Tibial artery (tissue), 4 donors: ENCODE data around the gene TBCD.

Experiments
- DNase-seq, 2 donors: peaks; one replicate each; pipeline ENCODE4 v3.0.0-alpha.2; 2019
- H3K27ac ChIP-seq, 2 donors: fragments of 200-600 bp; sonication (generic) in 1 of 2; 1 replicate in 1 of 2; 2 replicates in 1 of 2; pipeline ENCODE4 v1.5.1; 2018 to 2019; ENCODE audit warnings: mild to moderate bottlenecking in 1 of 2
- H3K27me3 ChIP-seq, 2 donors: fragments of 200-600 bp; sonication (generic) in 1 of 2; one replicate each; pipeline versions ENCODE4 v1.5.1 to v1.6.0; 2016 to 2019
- H3K36me3 ChIP-seq, 3 donors: fragments of 200-600 bp; sonication (generic) in 2 of 3; one replicate each; pipeline ENCODE4 v1.5.1; 2016 to 2019; ENCODE audit warnings: mild to moderate bottlenecking in 2 of 3
- H3K4me1 ChIP-seq, 4 donors: fragments of 200-600 bp; sonication (generic) in 2 of 4; 1 replicate in 3 of 4; 2 replicates in 1 of 4; pipeline ENCODE4 v1.5.1; 2016 to 2019
- H3K4me3 ChIP-seq, 2 donors: fragments of 200-600 bp; sonication (generic) in 1 of 2; 1 replicate in 1 of 2; 2 replicates in 1 of 2; pipeline ENCODE4 v1.5.1; 2018 to 2019; ENCODE audit warnings: mild to moderate bottlenecking in 2 of 2
- H3K9me3 ChIP-seq, 3 donors: fragments of 200-600 bp; sonication (generic) in 1 of 3; one replicate each; pipeline ENCODE4 v1.5.1; 2016 to 2019
- intact Hi-C: fragments of 100-400 bp; cut with DNase I; formaldehyde crosslinking; loops from one replicate; pipeline ENCODE4 v1.15.0; 2023; ENCODE audit warnings: low total_unique reads
- TF ChIP-seq, protein P1 (sequence below), 2 experiments: fragments of 200-600 bp in 1 of 2; fragments of 450-650 bp in 1 of 2; IDR thresholded peaks; one replicate each; pipeline ENCODE4 v1.5.1; 2017 to 2019; ENCODE audit warnings: antibody characterized with exemption in 2 of 2, mild to moderate bottlenecking in 1 of 2, moderate library complexity in 1 of 2

The TBCD gene

DNA sequence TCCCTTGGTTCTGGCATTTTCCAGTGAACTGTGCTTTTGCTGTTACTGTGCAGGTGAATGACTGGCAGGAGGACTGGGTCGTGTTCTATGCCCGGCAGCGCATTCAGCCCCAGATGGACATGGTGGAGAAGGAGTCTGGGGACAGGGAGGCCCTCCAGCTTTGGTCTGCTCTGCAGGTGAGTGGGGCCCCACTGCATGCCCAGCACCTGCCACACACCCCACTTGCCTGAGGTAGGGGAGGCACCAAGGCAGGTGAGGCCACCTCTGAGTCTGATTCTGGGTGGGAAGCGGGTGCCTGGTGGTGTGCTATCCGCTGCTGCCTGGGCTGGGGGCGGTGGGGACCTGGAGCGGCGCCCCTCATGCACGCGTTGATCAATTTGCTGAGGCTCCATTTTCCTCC is 25.4 kb upstream of the TBCD start:
- no peak overlapping the region for H3K4me3 ChIP-seq
- no peak overlapping the region for H3K27ac ChIP-seq
- H3K9me3 ChIP-seq, result no peaks in the 10 kb centered on the region
- DNase-seq, result no peak
- H3K4me1 ChIP-seq, result no peaks in the 10 kb centered on the region
- TF ChIP-seq, protein P1, sequence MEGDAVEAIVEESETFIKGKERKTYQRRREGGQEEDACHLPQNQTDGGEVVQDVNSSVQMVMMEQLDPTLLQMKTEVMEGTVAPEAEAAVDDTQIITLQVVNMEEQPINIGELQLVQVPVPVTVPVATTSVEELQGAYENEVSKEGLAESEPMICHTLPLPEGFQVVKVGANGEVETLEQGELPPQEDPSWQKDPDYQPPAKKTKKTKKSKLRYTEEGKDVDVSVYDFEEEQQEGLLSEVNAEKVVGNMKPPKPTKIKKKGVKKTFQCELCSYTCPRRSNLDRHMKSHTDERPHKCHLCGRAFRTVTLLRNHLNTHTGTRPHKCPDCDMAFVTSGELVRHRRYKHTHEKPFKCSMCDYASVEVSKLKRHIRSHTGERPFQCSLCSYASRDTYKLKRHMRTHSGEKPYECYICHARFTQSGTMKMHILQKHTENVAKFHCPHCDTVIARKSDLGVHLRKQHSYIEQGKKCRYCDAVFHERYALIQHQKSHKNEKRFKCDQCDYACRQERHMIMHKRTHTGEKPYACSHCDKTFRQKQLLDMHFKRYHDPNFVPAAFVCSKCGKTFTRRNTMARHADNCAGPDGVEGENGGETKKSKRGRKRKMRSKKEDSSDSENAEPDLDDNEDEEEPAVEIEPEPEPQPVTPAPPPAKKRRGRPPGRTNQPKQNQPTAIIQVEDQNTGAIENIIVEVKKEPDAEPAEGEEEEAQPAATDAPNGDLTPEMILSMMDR (IDR thresholded peaks at IDR 0.05), result no peak
- H3K36me3 ChIP-seq, result peaks cover 18 to 87% (median 50%) of the 10 kb centered on the region in 3 donors
- intact Hi-C loops, result no loop called here
- H3K27me3 ChIP-seq, result no peaks in the 10 kb centered on the region

DNA sequence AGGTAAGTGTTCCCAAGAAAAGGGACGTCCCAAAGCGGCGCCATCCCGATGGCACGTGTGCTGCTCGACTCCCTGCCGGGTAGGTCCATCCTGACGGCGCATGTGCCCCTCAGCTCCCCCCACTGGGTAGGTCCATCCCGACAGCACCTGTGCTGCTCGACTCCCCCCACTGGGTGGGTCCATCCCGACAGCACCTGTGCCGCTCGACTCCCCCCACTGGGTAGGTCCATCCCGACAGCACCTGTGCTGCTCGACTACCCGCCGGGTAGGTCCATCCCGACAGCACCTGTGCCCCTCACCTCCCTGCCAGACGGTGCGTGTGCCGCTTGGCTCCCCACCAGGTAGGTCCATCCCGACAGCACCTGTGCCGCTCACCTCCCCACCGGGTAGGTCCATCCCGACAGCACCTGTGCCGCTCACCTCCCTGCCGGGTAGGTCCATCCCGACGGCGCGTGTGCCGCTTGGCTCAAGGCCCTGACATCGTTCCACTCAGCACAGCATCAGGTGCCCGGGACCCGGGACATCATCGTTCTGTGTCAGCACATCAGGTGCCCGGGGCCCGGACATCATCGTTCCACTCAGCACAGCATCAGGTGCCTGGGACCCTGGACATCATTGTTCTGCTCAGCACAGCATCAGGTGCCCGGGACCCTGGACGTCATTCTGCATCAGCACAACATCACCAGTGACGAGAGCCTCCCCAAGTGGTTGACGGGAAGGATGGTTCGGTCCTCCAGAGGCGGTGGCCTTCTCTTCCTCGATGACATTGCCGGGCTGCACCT is 22.2 kb upstream of the TBCD start:
- intact Hi-C loops, result no loop called here

DNA sequence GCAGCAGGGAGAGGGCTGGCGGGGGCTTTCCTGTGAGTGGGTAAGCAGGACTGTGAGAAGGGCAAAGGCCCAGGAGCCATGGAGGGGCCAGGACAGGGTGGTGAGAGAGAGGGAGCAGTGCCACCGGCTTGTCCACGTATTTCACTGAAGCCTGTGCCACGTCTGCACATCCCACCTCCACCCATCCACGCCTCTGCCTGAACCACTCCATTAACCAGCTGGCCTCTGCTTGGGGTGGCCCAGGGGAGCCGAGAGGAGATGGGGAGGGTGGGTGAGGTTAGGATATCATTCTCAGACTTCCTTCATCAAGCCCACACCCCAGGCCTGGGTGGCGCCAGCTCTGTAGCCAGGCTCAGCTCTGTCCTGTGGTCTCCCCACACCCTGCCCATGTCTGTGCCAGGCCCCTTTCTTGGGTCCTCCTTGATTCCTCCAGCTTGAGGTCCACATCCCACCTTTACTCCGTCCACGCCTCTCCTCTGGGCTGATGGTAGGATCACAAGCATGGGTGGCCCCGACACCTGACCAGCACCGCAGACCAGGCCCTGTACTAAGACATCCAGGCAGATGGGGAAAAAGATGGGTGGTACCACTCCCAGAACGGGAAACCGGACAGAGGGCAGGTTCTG is 19.6 kb upstream of the TBCD start:
- no peak for DNase-seq
- H3K27me3 ChIP-seq, result no peaks in the 10 kb centered on the region
- TF ChIP-seq, protein P1 (IDR thresholded peaks at IDR 0.05), result no peak
- intact Hi-C loops, result no loop called here
- H3K9me3 ChIP-seq, result no peaks in the 10 kb centered on the region
- peaks cover 0 to 44% (median 22%) of the 10 kb centered on the region in 3 donors for H3K36me3 ChIP-seq
- no peak overlapping the region for H3K27ac ChIP-seq
- H3K4me1 ChIP-seq, result peaks cover 0 to 20% (median 15%) of the 10 kb centered on the region in 4 donors
- no peak overlapping the region for H3K4me3 ChIP-seq

More for the DNA sequence above, 22.2 kb upstream of the TBCD start:
- DNase-seq, result no peak
- Histone ChIP-seq H3K27ac (no peak overlapping the region), H3K27me3 (no peaks in the 10 kb centered on the region), H3K4me1 (peaks cover 0 to 3% (median 1%) of the 10 kb centered on the region in 4 donors), H3K36me3 (peaks cover 0 to 67% (median 35%) of the 10 kb centered on the region in 3 donors), H3K4me3 (no peak overlapping the region), H3K9me3 (no peaks in the 10 kb centered on the region)
- TF ChIP-seq, protein P1 (IDR thresholded peaks at IDR 0.05), result no peak

DNA sequence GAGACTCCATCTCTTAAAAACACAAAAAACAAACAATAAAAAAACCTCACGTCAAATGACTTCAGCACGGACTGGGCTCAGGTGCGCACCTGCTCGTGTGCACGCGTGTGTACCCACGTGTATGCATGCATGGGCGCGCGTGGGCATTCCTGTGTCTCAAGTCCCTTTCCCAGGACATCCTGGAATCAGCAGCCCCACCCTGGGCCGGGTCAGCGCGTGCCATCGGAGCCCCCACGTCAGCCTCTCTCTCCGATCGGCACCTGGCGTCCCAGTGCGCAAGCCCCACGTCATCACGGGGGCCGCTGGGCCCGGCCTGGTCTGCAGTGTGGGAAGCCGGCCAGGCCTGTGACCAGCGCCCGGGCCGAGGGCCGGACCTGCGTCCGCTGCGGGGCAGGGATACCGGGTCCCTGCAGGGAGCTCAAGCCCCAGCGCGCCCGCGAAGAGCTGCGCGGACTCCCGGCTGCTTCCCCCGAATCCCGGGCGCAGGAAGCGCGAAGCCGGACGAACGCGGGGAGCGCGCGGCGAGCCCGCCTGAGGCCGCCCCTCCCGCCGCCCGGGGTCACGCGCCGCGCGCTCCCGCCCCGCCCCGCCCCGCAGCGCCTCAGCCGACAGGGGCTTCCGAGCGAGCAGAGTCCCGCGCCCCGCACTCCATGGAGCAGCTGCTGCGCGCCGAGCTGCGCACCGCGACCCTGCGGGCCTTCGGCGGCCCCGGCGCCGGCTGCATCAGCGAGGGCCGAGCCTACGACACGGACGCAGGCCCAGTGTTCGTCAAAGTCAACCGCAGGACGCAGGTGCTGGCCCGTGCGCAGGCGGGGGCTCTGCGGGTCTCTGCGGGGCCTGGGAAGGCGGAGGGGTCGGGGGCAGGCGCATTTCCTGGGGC is 16.6 kb upstream of the TBCD start, which contains the start of gene FN3K:
Gene FN3K (plus strand): TSS at position 629 of the 880 bp plus-strand sequence. CDS start 22 bp downstream, at position 651.
- H3K4me3 ChIP-seq, result peak within 1 kb of the TSS; percentile 82 to 89
- peaks cover 11 to 35% (median 25%) of the 10 kb centered on the region in 3 donors for H3K36me3 ChIP-seq
- DNase-seq, result peak; percentile 47 to 91
- H3K9me3 ChIP-seq, result peaks cover 0 to 2% (median 0%) of the 10 kb centered on the region in 3 donors
- peak within 1 kb of the TSS; percentile 80 to 93 for H3K27ac ChIP-seq
- intact Hi-C loops, result no loop called here
- H3K27me3 ChIP-seq, result no peaks in the 10 kb centered on the region
- TF ChIP-seq, protein P1 (IDR thresholded peaks at IDR 0.05), result no peak
- H3K4me1 ChIP-seq, result peaks cover 0 to 26% (median 15%) of the 10 kb centered on the region in 4 donors

DNA sequence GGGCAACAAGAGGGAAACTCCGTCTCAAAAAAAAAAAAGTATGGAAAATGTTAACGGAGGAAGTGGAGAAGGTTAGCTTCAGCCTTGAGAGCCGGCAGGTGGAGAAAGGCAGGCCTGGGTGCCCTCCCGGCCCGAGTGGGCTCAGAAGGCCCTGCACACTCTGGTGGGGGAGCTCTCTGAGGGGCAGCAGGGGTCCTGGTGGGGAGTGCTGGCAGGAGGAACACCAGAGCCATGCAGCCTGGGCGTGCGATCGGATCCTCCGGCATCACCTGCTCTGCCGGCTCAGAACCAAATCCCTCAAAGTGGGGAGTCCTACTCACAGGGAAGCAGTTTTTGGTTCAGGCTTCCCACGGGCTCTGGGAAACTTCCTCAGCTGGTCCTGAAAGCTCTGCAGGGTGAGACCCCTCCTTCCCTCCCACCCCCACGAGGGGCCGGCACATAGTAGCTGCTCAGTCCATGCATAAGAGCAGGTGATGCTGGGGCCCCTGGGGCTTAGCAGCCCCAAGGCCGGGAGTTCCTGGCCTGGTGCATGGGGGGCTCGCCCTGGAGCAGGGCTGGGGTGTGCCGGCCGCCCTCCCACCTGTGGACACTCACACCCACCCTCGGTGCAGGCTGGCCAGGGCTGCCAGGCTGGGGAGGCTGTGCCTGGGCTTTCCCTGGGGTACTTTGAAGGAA is 15.2 kb upstream of the TBCD start:
- Histone ChIP-seq H3K4me1 (peaks cover 0 to 26% (median 15%) of the 10 kb centered on the region in 4 donors), H3K27ac (peak overlapping the region; percentile 80 to 93), H3K27me3 (no peaks in the 10 kb centered on the region), H3K4me3 (peak overlapping the region; percentile 82 to 89), H3K9me3 (peaks cover 0 to 14% (median 0%) of the 10 kb centered on the region in 3 donors), H3K36me3 (peaks cover 25 to 46% (median 39%) of the 10 kb centered on the region in 3 donors)
- no peak for DNase-seq
- TF ChIP-seq, protein P1 (IDR thresholded peaks at IDR 0.05), result no peak
- intact Hi-C loops, result no loop called here
